Measurements from ENCODE around the gene SLC6A8.

Gene SLC6A8

DNA sequence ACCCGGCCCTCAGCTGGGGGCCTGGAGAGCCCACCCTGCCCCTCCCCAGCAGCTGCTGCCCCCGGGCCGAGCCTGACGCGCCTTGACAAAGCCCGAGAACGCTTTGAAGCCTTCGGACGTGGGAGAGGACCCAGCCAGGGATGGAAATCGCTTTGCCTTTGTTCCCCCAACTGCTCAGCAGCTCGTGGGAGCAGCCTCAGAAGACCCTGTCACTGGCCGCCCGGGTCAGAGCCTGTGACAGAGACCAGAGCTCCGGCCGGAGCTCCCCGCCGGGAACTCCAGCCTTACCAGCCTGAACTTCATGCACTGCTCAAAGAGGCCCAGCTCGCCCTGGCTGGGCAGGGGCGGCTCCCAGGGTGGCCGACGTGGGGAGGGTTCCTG is 2.6 kb upstream of the SLC6A8 start:
- no peak for TF ChIP-seq CTCF (IDR thresholded peaks at IDR 0.05; ENCODE audit: insufficient read depth, low read depth, low read length, missing control alignments)
- no peak for DNase-seq (ENCODE audit: low read depth)
- H3K4me3 ChIP-seq (ENCODE audit: low read depth, low read length) = no peak overlapping the region

GRCh38 chrX:153685751-153686696 is 1.7 kb upstream of the SLC6A8 start:
- DNase-seq (ENCODE audit: low read depth) = no peak
- no peak for TF ChIP-seq CTCF (IDR thresholded peaks at IDR 0.05; ENCODE audit: insufficient read depth, low read depth, low read length, missing control alignments)
- no peak overlapping the region for H3K4me3 ChIP-seq (ENCODE audit: low read depth, low read length)

- no peak for DNase-seq (ENCODE audit: low read depth)
- no peak overlapping the region for H3K4me3 ChIP-seq (ENCODE audit: low read depth, low read length)
- TF ChIP-seq CTCF (IDR thresholded peaks at IDR 0.05; ENCODE audit: insufficient read depth, low read depth, low read length, missing control alignments) = no peak
These were observed 1.0 kb upstream of the SLC6A8 start for GRCh38 chrX:153686711-153687110.

DNA sequence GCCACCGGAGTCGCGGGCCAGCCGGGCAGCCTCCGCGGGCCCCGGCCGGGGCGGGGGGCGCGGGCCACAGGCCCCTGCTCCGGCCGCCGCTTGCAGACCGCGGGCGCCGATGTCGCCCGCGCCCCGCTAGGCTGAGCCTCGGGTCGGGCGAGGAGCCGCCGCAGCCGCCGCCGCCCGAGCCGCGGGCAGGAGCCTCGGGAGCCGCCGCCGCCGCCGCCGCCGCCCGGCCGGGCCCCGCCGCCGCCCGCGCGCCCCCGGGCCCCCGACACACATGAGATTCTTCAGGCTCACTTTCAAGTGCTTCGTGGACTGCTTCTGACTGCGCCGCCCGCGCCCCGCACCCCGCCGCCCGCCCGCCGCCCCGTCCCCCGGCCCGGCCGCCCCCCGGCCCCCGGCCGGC is 345 bp downstream of the SLC6A8 start:
- TF ChIP-seq CTCF (IDR thresholded peaks at IDR 0.05; ENCODE audit: insufficient read depth, low read depth, low read length, missing control alignments) = no peak
- H3K4me3 ChIP-seq (ENCODE audit: low read depth, low read length) = no peak overlapping the region
- no peak for DNase-seq (ENCODE audit: low read depth)

DNA sequence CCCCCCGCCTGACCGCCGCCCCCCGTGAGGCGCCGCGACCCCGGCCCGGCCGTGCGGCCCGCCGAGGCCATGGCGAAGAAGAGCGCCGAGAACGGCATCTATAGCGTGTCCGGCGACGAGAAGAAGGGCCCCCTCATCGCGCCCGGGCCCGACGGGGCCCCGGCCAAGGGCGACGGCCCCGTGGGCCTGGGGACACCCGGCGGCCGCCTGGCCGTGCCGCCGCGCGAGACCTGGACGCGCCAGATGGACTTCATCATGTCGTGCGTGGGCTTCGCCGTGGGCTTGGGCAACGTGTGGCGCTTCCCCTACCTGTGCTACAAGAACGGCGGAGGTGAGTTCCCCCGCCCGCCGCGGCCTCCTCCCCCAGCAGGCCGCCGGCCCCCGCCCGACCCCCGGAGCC is 780 bp downstream of the SLC6A8 start:
- DNase-seq (ENCODE audit: low read depth) = no peak
- no peak for TF ChIP-seq CTCF (IDR thresholded peaks at IDR 0.05; ENCODE audit: insufficient read depth, low read depth, low read length, missing control alignments)
- H3K4me3 ChIP-seq (ENCODE audit: low read depth, low read length) = no peak overlapping the region

- DNase-seq (ENCODE audit: low read depth) = no peak
- no peak for TF ChIP-seq CTCF (IDR thresholded peaks at IDR 0.05; ENCODE audit: insufficient read depth, low read depth, low read length, missing control alignments)
- H3K4me3 ChIP-seq (ENCODE audit: low read depth, low read length) = no peak overlapping the region
These were observed 1.3 kb downstream of the SLC6A8 start for GRCh38 chrX:153688911-153689590.
